Esophagus muscularis mucosa (tissue), 4 donors: ENCODE measurements around the gene PAFAH2. TPM values are rescaled to one million over a fixed set of nuclear protein-coding genes. Genes with fewer than 3 reads are reported as not detected.

ENCODE experiments used
- DNase-seq: peaks from one replicate; pipeline ENCODE4 v3.0.0-alpha.2; 2017; ENCODE audit errors: extremely low spot score
- H3K27ac ChIP-seq, 4 donors: fragments of 200-600 bp; sonication (generic); replicated peaks in 1 of 4; 1 replicate in 3 of 4; 2 replicates in 1 of 4; pipeline ENCODE4 v1.5.1; 2016 to 2019; ENCODE audit warnings: mild to moderate bottlenecking in 1 of 4
- H3K27me3 ChIP-seq, 4 donors: fragments of 200-600 bp; sonication (generic); one replicate each; pipeline versions ENCODE4 v1.5.1 to v1.6.0; 2016 to 2019
- H3K36me3 ChIP-seq, 4 donors: fragments of 200-600 bp; sonication (generic); one replicate each; pipeline ENCODE4 v1.5.1; 2016 to 2019
- H3K4me1 ChIP-seq, 4 donors: fragments of 200-600 bp; sonication (generic); one replicate each; pipeline ENCODE4 v1.5.1; 2016 to 2019
- H3K4me3 ChIP-seq, 4 donors: fragments of 200-600 bp; sonication (generic); 1 replicate in 2 of 4; 2 replicates in 2 of 4; pipeline ENCODE4 v1.5.1; 2016 to 2019; ENCODE audit warnings: mild to moderate bottlenecking in 4 of 4, moderate library complexity in 1 of 4
- H3K9me3 ChIP-seq, 4 donors: fragments of 200-600 bp; sonication (generic); 1 replicate in 3 of 4; 2 replicates in 1 of 4; pipeline ENCODE4 v1.5.1; 2016 to 2019
- CTCF ChIP-seq, 3 experiments: fragments of 200-600 bp in 2 of 3; fragments of 450-650 bp in 1 of 3; sonication (generic) in 2 of 3; IDR thresholded peaks; one replicate each; pipeline ENCODE4 v1.5.1; 2017 to 2019; ENCODE audit warnings: antibody characterized with exemption in 3 of 3, mild to moderate bottlenecking in 2 of 3, moderate library complexity in 1 of 3
- EP300 ChIP-seq: sonication (generic); formaldehyde crosslinking; IDR thresholded peaks from one replicate; pipeline ENCODE4 v1.6.1; 2017; ENCODE audit warnings: antibody characterized with exemption
- POLR2A ChIP-seq: fragments of 450-650 bp; IDR thresholded peaks from one replicate; pipeline ENCODE4 v1.6.1; 2017; ENCODE audit warnings: antibody characterized with exemption, moderate library complexity, mild to moderate bottlenecking, low read depth
- POLR2AphosphoS5 ChIP-seq, 2 donors: sonication (generic); formaldehyde crosslinking; IDR thresholded peaks; one replicate each; pipeline ENCODE4 v1.6.1; 2017; ENCODE audit warnings: antibody characterized with exemption in 2 of 2
- WGBS: methylation state at CpG from one replicate; pipeline ENCODE4 v1.1.5; 2018; 5-methylcytosine and 5-hydroxymethylcytosine counted together
- intact Hi-C: fragments of 100-400 bp; cut with DNase I; formaldehyde crosslinking; loops from one replicate; pipeline ENCODE4 v1.15.1; 2023
- total RNA-seq, 4 donors: library from RNA; depleted of rRNA; stranded (reverse); fragments of >200 nt; gene quantifications; one replicate each; pipeline versions ENCODE4 v1.1.0 to v1.2.1, GENCODE V29; 2016

PAFAH2 gene
- total RNA-seq, 4 donors from 2014 or later = 6.1 to 10.0 (median 9.2) TPM

GRCh38 chr1:25967308-25967707 is 30.6 kb downstream of the PAFAH2 start:
- 93% methylated on average over 3 of the region's 3 CpGs for WGBS
- no peaks in the 10 kb centered on the region for H3K27me3 ChIP-seq
- DNase-seq = no peak
- H3K36me3 ChIP-seq = peaks cover 5 to 82% (median 79%) of the 10 kb centered on the region in 4 donors
- H3K9me3 ChIP-seq = no peaks in the 10 kb centered on the region
- intact Hi-C loops = no loop called here
- no peaks in the 10 kb centered on the region for H3K4me1 ChIP-seq
- no peak overlapping the region for H3K27ac ChIP-seq
- no peak overlapping the region for H3K4me3 ChIP-seq
- TF ChIP-seq POLR2A (no peak), EP300 (no peak), CTCF (IDR thresholded peaks at IDR 0.05) (no peak), POLR2AphosphoS5 (IDR thresholded peaks at IDR 0.05) (no peak)

- 93% methylated on average over 2 of the region's 2 CpGs for WGBS
- Histone ChIP-seq H3K9me3 (no peaks in the 10 kb centered on the region), H3K36me3 (peaks cover 21 to 70% (median 61%) of the 10 kb centered on the region in 4 donors), H3K4me3 (no peak overlapping the region), H3K27me3 (no peaks in the 10 kb centered on the region), H3K27ac (no peak overlapping the region), H3K4me1 (peaks cover 0 to 1% (median 0%) of the 10 kb centered on the region in 4 donors)
- TF ChIP-seq EP300 = no peak
- no peak for TF ChIP-seq CTCF (IDR thresholded peaks at IDR 0.05)
- no peak for TF ChIP-seq POLR2AphosphoS5 (IDR thresholded peaks at IDR 0.05)
- TF ChIP-seq POLR2A = no peak
- intact Hi-C loops = no loop called here
- no peak for DNase-seq
Measured at GRCh38 chr1:25959611-25960010, 38.3 kb downstream of the PAFAH2 start.

- no peak for DNase-seq
- intact Hi-C loops = no loop called here
- Histone ChIP-seq H3K36me3 (peaks cover 17 to 59% (median 53%) of the 10 kb centered on the region in 4 donors), H3K4me3 (no peak overlapping the region), H3K9me3 (no peaks in the 10 kb centered on the region), H3K4me1 (peaks cover 0 to 6% (median under 1%) of the 10 kb centered on the region in 4 donors), H3K27ac (no peak overlapping the region), H3K27me3 (no peaks in the 10 kb centered on the region)
- WGBS = 93% methylated on average over 6 of the region's 6 CpGs
- no peak for TF ChIP-seq EP300
- TF ChIP-seq POLR2AphosphoS5 (IDR thresholded peaks at IDR 0.05) = no peak
- no peak for TF ChIP-seq POLR2A
- no peak for TF ChIP-seq CTCF (IDR thresholded peaks at IDR 0.05)
Measured at GRCh38 chr1:25958465-25958864, 39.4 kb downstream of the PAFAH2 start.

- intact Hi-C loops = no loop called here
- no peak for DNase-seq
- TF ChIP-seq CTCF (IDR thresholded peaks at IDR 0.05) (no peak), EP300 (no peak), POLR2A (no peak), POLR2AphosphoS5 (IDR thresholded peaks at IDR 0.05) (no peak)
- no peaks in the 10 kb centered on the region for H3K27me3 ChIP-seq
- H3K4me3 ChIP-seq = no peak overlapping the region
- H3K36me3 ChIP-seq = peaks cover 3 to 30% (median 24%) of the 10 kb centered on the region in 4 donors
- no peak overlapping the region for H3K27ac ChIP-seq
- H3K4me1 ChIP-seq = peaks cover 0 to 18% (median 13%) of the 10 kb centered on the region in 4 donors
- H3K9me3 ChIP-seq = no peaks in the 10 kb centered on the region
Measured at GRCh38 chr1:25955553-25955952, 42.3 kb downstream of the PAFAH2 start.
